SK-MEL-5 (cell line): ENCODE measurements around the gene EDIL3. TPM values are rescaled to one million over a fixed set of nuclear protein-coding genes. Genes with fewer than 3 reads are reported as not detected.

Source experiments
- DNase-seq: peaks from one replicate; pipeline ENCODE4 v3.0.0-alpha.2; 2016; ENCODE audit warnings: low read depth, low spot score
- in situ Hi-C: cut with HindIII; loops from 2 replicates; pipeline ENCODE4 v1.10.0; 2016; ENCODE audit warnings: low sequenced_read_pairs, high pct_unique_total_duplicates, low pct_unique_long_range_greater_than_20kb
- polyA plus RNA-seq, 2 experiments: library from polyadenylated mRNA; depleted of rRNA; stranded (reverse); fragments of >200 nt; gene quantifications; 2 replicates each; pipeline ENCODE4 v1.2.3, GENCODE V29; 2015
- total RNA-seq: library from RNA; depleted of rRNA; stranded (reverse); fragments of >200 nt; shearing (Covaris generic); gene quantifications from 2 replicates; pipeline ENCODE4 v1.2.3, GENCODE V29; 2014; rRNA removed

Gene EDIL3
- total RNA-seq: 8.2 and 8.5 TPM in 2 replicates
- 4.5 and 11.0 TPM in 2 replicates for polyA plus RNA-seq (2015; cell fraction: cytosol; rRNA removed)
- 0.66 and 4.8 TPM in 2 replicates for polyA plus RNA-seq (2015; cell fraction: nucleus; rRNA removed)

DNA sequence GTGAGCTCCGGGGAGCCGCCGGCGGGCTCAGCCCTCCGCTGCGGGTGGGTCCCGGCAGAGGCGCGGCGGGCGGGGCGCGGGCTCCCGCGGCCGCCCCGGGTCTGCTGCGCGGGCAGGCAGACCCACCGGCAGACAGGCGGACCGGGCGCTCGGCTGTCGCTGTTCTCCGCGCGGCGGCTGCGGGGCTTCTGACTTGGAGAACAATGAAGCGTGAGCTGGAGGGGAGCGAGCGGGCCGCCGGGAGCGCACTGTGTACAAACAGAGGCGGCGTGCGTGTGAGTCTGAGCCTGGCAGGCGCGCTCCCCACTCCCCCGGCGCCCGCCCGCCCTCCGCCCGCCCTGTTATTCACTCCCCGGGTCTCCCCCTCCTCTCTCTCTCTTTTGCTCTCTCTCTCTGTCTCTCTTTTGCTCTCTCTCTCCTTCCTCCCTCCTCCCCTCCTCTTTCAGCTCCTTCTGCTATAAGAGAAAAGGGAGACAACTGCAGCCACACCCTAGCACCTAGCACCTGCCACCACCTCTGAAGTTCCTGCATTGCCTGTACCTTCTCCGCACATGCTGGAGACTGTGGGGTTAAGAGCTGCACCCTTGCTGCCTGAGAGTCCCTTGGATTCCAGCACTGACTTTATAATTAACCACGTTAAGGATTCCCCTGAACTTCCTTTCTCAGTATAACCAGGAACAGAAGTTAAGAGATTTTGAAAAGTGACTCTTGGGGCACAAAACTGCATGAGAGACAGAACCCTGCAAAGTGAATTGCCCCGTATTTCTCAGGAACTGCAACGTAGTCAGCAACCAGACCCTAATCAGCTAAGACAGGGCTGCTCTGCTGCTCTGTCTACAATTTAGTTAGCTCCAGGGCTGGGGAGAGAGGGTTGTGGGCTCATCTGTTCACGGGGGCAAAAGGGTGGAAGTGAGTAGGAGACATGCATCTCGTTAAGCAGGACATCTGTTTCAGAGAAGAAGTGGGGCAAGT, at the start of gene EDIL3:
Gene EDIL3, minus strand, starts transcription at position 277 of the 972 bp plus-strand sequence. CDS start 506 bp downstream, outside the sequence.
- peak; percentile 25 for DNase-seq
- in situ Hi-C loops: no loop called here

DNA sequence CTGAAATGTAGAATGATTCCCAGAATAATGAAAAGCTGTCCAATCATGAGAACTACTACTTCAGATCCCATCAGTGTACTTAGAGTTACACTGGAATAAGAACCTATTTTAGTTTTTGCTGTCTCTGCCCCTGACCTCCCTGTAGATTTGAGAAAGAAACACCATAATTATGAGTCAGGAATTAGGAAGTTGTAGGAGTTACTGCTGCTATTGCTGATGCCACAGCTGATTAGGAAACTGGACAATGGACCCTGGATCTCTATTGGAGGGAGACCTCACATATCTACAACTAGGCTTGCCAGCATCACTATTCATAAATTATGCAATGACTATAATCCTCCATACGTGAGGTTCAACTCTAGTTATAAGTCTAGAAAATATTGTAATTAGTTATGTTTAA, 48.8 kb upstream of the EDIL3 start:
- no peak for DNase-seq
- in situ Hi-C loops: no loop called here

DNA sequence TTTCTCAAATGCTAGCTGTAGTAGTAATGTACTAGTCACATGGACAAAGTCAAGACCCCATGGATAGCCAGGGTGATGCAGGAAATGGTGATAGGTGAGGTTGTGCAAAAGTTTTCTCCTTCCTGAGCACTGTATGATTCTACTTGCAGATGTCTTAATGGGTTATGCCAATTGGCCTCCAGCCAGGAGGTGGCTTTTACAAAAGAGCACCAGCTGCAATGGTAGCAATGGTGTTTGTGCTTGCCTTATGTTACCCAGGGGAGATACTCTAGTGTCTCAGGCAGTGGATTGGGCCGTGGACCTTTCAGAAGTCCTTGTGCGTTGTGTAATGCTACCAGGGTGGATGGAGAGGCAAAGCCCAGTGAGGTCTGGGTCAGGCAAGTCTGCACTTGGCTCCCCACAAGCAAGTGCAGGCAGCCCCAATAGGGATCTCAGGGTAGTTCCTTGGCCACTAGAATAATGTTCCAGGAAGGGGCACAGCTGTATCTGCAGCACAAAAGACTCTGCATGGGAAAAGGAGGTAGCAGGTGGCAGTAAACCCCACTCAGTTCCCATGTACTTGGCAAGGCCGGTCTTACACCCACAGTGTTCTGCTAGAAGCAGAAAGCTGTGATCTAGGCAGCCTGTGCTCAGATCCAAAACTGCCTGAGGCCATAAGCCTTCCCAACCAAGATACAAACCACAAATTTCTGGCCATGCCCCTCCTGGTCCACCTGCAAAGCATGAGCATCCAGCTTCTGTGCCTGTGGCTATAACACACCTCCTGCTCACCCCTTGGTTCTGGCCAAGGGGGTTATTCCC, 46.4 kb upstream of the EDIL3 start:
- no peak for DNase-seq
- in situ Hi-C loops: no loop called here

DNA sequence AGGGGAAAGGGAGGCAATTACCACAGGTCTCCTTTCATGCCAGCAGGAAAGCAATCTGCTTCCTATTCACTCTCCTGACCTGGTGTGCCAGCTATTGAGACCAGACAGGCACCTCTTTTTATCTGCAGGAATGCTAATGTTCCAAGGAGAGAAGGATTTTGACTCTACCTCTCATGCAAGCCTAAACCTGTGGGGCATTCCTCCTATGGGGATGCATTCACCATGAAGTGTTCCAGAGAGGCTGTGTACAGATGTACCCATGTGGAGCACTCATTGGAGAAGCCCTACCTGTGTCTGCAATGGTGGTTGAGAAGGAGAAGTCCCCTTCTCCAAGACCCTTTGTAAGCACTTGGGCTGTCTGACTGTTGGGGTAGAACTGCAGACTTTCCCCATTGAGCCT, 45.4 kb upstream of the EDIL3 start:
- DNase-seq: no peak
- in situ Hi-C loops: no loop called here

DNA sequence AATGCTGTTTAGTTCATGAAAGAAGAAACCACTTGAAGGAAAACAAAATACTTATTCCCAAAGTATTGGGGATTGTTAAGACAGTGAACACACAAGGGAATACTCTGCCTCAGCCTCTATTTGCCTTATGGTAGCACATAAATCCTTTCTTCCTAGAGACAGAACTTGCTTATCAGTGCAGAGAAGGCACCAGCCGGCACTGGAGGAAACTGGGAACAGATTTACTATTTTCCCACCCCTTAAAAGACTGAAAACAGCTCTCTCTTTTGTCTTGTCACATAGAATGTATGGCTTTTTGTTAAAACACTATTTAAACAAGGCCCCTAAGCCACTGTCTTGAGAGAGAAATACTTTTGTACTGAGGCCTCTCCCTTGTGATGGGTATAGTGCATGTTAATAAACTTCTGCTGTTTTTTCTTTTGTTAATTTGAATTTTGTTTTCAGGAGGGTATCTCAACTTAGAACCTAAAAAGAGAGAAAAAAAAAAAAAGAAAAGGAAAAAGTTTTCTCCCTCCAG, 40.7 kb upstream of the EDIL3 start:
- DNase-seq: peak; percentile 11
- in situ Hi-C loops: no loop called here

- in situ Hi-C loops: no loop called here
- no peak for DNase-seq
These were observed 35.1 kb upstream of the EDIL3 start for GRCh38 chr5:84419742-84420141.

DNA sequence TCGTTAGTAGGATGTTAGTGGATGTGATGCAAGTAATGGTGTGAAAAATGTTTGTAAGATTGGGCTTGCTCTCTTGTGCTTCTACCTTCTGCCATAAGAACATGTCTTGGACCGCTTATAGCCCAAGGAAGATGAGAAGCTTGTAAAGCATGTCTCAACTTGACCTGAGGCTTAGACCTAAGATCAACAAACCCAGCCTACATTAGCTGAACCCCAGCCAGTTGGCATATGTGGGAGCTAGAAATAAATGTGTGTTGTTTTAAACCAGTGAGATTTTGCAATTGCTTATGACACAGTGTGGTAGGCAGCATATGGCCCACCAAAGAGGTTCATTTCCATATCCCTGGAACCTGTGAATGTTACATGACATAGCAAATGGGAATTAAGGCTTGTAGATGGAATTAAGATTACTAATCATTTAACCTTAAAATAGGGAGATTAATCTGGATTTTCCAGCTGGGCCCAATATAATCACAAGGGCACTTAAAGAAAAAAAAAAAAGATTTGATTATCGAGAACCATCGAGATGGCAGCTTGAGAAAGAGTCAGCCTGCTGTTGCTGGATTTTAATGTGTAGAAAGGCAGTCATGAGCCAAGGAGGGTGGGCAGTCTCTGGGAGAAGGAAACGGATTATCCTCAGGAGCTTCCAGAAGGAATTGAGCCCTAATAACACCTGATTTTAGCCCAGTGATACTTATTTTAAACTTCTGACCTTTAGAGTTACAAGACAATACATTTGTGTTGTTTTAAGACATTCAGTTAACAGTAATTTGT, 27.3 kb upstream of the EDIL3 start:
- no peak for DNase-seq
- in situ Hi-C loops: no loop called here

- in situ Hi-C loops: no loop called here
- no peak for DNase-seq
These were observed 21.4 kb upstream of the EDIL3 start for GRCh38 chr5:84406111-84406510.

- in situ Hi-C loops: no loop called here
- no peak for DNase-seq
These were observed 19.1 kb upstream of the EDIL3 start for GRCh38 chr5:84403773-84404172.

DNA sequence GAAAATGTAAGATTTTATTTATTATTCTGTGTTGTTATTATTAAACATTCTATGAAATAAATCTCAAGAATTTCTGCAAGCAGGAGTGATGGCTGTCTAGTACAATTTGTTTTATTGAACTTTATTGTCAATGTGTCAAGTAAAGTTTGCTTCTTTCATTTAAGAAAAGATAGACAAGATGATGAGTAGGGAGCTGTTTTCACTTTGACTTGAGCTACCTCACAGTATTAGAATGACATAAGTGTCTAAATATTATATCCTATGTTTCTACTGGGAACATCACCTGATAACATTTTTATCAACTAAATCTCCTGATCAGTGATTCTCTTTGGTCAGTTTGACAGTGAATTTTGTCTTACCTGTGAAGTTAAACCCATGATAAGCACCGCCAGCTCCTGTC, 12.7 kb upstream of the EDIL3 start:
- in situ Hi-C loops: no loop called here
- no peak for DNase-seq

DNA sequence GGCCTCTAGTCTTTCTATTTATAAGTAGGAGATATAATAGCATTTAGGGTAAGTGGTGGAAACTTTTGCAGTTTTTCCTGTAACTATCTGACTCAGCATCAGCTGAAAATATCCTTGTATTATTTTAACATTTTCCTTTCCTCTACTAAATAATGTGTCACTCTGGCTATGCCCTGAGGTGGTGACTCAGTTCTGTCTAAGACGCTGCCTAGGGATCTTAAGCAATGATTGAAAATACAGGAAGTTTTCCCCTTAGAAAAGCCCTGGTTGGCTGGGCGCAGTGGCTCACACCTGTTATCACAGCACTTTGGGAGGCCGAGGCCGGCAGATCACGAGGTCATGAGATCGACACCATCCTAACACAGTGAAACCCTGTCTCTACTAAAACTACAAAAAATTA, 9.3 kb upstream of the EDIL3 start:
- in situ Hi-C loops: no loop called here
- no peak for DNase-seq

- no peak for DNase-seq
- in situ Hi-C loops: no loop called here
These were observed 8.2 kb upstream of the EDIL3 start for GRCh38 chr5:84392836-84393235.

GRCh38 chr5:84385705-84386104, 1.0 kb upstream of the EDIL3 start:
- no peak for DNase-seq
- in situ Hi-C loops: no loop called here

DNA sequence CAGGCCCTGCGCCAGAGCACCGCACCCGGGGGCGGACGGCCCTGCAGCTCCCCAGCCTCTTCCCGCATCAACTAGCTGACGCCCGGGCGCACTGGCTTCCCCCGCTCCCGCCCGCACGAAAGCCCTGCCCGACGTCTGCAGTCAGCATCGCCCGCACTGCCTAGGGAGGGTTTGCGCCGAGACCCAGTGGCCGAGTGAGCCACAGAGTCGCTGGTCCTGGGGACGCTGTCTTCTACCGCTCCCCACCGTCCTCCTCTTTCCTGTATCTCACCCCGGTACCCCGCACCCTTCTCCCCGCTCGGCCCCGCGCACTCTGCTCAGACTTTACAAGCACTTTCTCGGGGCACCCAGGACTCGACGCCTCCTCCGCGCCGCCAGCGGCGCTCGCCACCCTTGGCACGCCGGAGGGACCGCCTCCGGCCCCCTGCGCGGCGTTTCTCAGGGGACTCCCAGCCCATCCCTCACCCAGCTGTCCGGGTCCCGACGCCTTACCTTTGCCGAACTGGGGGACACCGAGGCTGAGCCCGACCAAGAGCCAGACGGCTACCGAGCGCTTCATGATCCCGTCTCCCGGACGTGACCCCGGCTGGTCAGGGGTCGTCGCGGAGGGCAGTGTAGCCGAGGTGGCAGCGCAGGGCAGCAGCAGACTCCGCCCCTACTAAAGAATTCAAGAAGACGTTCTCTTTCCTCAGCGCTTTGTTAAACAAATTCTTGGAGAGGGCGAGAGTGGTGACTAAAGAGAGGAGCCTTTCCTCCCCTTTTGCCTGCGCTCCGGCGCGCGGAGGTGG, 670 bp downstream of the EDIL3 start:
- in situ Hi-C loops: no loop called here
- DNase-seq: no peak

GRCh38 chr5:84383296-84383815, 1.3 kb downstream of the EDIL3 start:
- in situ Hi-C loops: no loop called here
- no peak for DNase-seq

GRCh38 chr5:84382363-84383295, 2.1 kb downstream of the EDIL3 start:
- in situ Hi-C loops: no loop called here
- no peak for DNase-seq
